ENCODE data around the gene SPAAR. TPM values are rescaled to one million over a fixed set of nuclear protein-coding genes. Genes with fewer than 3 reads are reported as not detected.
"Not testable (repeated sequence)": the region's sequence is repeated elsewhere in the genome, so short reads cannot be mapped to it uniquely, and the experiment has no call there.

The SPAAR gene
- total RNA-seq, 1 donor from 2014 or later: 0.18 TPM

- H3K4me1 ChIP-seq (ENCODE audit: insufficient read depth, low read length): peaks cover 34% of the 10 kb centered on the region
- FAIRE-seq: no peak
- H2AFZ ChIP-seq (ENCODE audit: low read depth, low read length): no peak overlapping the region
- no peak overlapping the region for H3K27ac Mint-ChIP-seq (ENCODE audit: unreplicated experiment)
- H3K4me2 ChIP-seq (ENCODE audit: low read length): no peak overlapping the region
- peaks cover 36% of the 10 kb centered on the region for H3K4me1 Mint-ChIP-seq (ENCODE audit: low read depth, unreplicated experiment)
- no peak for DNase-seq (ENCODE audit: low read depth)
- H3K9ac ChIP-seq (ENCODE audit: low read length): no peak overlapping the region
- H3K4me3 ChIP-seq (ENCODE audit: insufficient read depth, low read depth, low read length): no peak overlapping the region
- no peaks in the 10 kb centered on the region for H3K27me3 ChIP-seq (ENCODE audit: insufficient read depth, low read length)
- H3K9me3 Mint-ChIP-seq (ENCODE audit: unreplicated experiment): no peaks in the 10 kb centered on the region
- no peak for TF ChIP-seq EZH2 (IDR thresholded peaks at IDR 0.05; ENCODE audit: insufficient read depth, low read length)
- TF ChIP-seq, protein P1, sequence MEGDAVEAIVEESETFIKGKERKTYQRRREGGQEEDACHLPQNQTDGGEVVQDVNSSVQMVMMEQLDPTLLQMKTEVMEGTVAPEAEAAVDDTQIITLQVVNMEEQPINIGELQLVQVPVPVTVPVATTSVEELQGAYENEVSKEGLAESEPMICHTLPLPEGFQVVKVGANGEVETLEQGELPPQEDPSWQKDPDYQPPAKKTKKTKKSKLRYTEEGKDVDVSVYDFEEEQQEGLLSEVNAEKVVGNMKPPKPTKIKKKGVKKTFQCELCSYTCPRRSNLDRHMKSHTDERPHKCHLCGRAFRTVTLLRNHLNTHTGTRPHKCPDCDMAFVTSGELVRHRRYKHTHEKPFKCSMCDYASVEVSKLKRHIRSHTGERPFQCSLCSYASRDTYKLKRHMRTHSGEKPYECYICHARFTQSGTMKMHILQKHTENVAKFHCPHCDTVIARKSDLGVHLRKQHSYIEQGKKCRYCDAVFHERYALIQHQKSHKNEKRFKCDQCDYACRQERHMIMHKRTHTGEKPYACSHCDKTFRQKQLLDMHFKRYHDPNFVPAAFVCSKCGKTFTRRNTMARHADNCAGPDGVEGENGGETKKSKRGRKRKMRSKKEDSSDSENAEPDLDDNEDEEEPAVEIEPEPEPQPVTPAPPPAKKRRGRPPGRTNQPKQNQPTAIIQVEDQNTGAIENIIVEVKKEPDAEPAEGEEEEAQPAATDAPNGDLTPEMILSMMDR (IDR thresholded peaks at IDR 0.05; ENCODE audit: insufficient read depth, low read depth, low read length): no peak
- no peak overlapping the region for H3K4me3 Mint-ChIP-seq (ENCODE audit: unreplicated experiment)
- H3K27ac ChIP-seq (ENCODE audit: low read depth, low read length): no peak overlapping the region
- H3K9me3 ChIP-seq (ENCODE audit: insufficient read depth, low read depth, low read length): no peaks in the 10 kb centered on the region
- no peaks in the 10 kb centered on the region for H3K79me2 ChIP-seq (ENCODE audit: insufficient read depth, low read length)
- no peaks in the 10 kb centered on the region for H3K36me3 ChIP-seq (ENCODE audit: insufficient read depth, low read length)
- H3K27me3 Mint-ChIP-seq (ENCODE audit: low read depth, unreplicated experiment): no peaks in the 10 kb centered on the region
- no peaks in the 10 kb centered on the region for H3K36me3 Mint-ChIP-seq (ENCODE audit: low read depth, unreplicated experiment)
- no peaks in the 10 kb centered on the region for H4K20me1 ChIP-seq (ENCODE audit: insufficient read depth, low read length)
These were observed 2.4 kb downstream of the SPAAR start for GRCh38 chr9:35911690-35912089.

DNA sequence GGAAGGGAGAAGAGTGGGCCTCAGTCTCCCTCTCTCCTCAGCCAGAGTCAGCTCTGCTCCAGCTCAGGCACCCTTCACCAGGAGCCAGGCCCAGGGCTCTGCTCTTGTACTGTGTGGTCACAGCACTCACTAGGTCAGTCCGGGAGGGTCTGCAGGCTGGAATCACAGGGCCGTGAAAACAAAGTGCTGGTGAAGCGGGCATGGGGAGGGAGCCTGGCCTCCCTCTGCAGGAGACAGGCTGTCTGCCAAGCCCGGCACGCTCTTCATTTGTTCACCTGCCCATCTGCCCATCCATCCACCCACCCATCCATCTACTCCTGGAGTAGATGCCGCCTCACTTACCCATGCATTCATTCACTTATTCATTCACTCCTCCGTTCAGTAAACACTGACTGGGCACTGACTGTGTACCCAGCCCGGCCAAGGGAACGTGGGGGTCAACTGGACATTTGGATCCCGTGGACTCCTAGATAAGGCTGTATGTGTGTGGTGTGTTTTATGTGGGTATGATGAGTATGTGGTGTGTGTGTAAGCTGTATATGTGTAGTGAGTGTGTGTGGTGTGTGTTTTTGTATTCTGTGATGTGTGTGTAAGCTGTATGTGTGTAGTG lies 3.6 kb downstream of the SPAAR start:
- Histone ChIP-seq H4K20me1 (ENCODE audit: insufficient read depth, low read length) (no peaks in the 10 kb centered on the region), H2AFZ (ENCODE audit: low read depth, low read length) (peak overlapping the region; percentile 15), H3K79me2 (ENCODE audit: insufficient read depth, low read length) (no peaks in the 10 kb centered on the region), H3K27ac (ENCODE audit: low read depth, low read length) (no peak overlapping the region), H3K27me3 (ENCODE audit: insufficient read depth, low read length) (no peaks in the 10 kb centered on the region), H3K9me3 (ENCODE audit: insufficient read depth, low read depth, low read length) (no peaks in the 10 kb centered on the region), H3K4me2 (ENCODE audit: low read length) (no peak overlapping the region), H3K9ac (ENCODE audit: low read length) (no peak overlapping the region), H3K36me3 (ENCODE audit: insufficient read depth, low read length) (no peaks in the 10 kb centered on the region), H3K4me3 (ENCODE audit: insufficient read depth, low read depth, low read length) (no peak overlapping the region), H3K4me1 (ENCODE audit: insufficient read depth, low read length) (peaks cover 22% of the 10 kb centered on the region)
- TF ChIP-seq, protein P1 (IDR thresholded peaks at IDR 0.05; ENCODE audit: insufficient read depth, low read depth, low read length): no peak
- no peak for TF ChIP-seq EZH2 (IDR thresholded peaks at IDR 0.05; ENCODE audit: insufficient read depth, low read length)
- no peak for FAIRE-seq
- Mint-ChIP-seq H3K4me3 (ENCODE audit: unreplicated experiment) (no peak overlapping the region), H3K27ac (ENCODE audit: unreplicated experiment) (no peak overlapping the region), H3K27me3 (ENCODE audit: low read depth, unreplicated experiment) (no peaks in the 10 kb centered on the region), H3K36me3 (ENCODE audit: low read depth, unreplicated experiment) (no peaks in the 10 kb centered on the region), H3K9me3 (ENCODE audit: unreplicated experiment) (no peaks in the 10 kb centered on the region), H3K4me1 (ENCODE audit: low read depth, unreplicated experiment) (peaks cover 24% of the 10 kb centered on the region)
- DNase-seq (ENCODE audit: low read depth): no peak

DNA sequence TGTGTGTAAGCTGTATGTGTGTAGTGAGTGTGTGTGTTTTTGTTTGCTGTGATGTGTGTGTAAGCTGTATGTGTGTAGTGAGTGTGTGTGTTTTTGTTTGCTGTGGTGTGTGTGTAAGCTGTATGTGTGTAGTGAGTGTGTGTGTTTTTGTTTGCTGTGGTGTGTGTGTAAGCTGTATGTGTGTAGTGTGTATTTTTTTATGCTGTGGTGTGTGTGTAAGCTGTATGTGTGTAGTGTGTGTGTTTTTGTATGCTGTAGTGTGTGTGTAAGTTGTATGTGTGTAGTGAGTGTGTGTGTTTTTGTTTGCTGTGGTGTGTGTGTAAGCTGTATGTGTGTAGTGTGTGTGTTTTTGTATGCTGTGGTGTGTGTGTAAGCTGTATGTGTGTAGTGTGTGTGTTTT lies 4.1 kb downstream of the SPAAR start:
- H4K20me1 ChIP-seq (ENCODE audit: insufficient read depth, low read length); H3K79me2 ChIP-seq (ENCODE audit: insufficient read depth, low read length); FAIRE-seq; H3K27me3 Mint-ChIP-seq (ENCODE audit: low read depth, unreplicated experiment); H3K9me3 Mint-ChIP-seq (ENCODE audit: unreplicated experiment); H3K9me3 ChIP-seq (ENCODE audit: insufficient read depth, low read depth, low read length); H3K4me2 ChIP-seq (ENCODE audit: low read length); DNase-seq (ENCODE audit: low read depth); H3K36me3 Mint-ChIP-seq (ENCODE audit: low read depth, unreplicated experiment); H3K27me3 ChIP-seq (ENCODE audit: insufficient read depth, low read length); H3K9ac ChIP-seq (ENCODE audit: low read length); H3K27ac ChIP-seq (ENCODE audit: low read depth, low read length); H3K4me3 Mint-ChIP-seq (ENCODE audit: unreplicated experiment); H3K27ac Mint-ChIP-seq (ENCODE audit: unreplicated experiment); H3K4me3 ChIP-seq (ENCODE audit: insufficient read depth, low read depth, low read length); H3K36me3 ChIP-seq (ENCODE audit: insufficient read depth, low read length): not testable (repeated sequence)
- H3K4me1 ChIP-seq (ENCODE audit: insufficient read depth, low read length): peaks cover 17% of the 10 kb centered on the region
- peaks cover 18% of the 10 kb centered on the region for H3K4me1 Mint-ChIP-seq (ENCODE audit: low read depth, unreplicated experiment)
- H2AFZ ChIP-seq (ENCODE audit: low read depth, low read length): peak overlapping the region; percentile 15
